K562 (cell line): ENCODE data around the gene C22orf39. TPM values are rescaled to one million over a fixed set of nuclear protein-coding genes. Genes with fewer than 3 reads are reported as not detected.
A peak's percentile ranks its signal among the peaks of the same experiment; 100 is the strongest.

Experiments used
- CTBP1 ChIP-seq: fragments of 450-650 bp; IDR thresholded peaks from 2 replicates; pipeline ENCODE4 v1.6.1; 2016; ENCODE audit warnings: borderline replicate concordance
- FOXP4 ChIP-seq: sonication (generic); formaldehyde crosslinking; IDR thresholded peaks from 2 replicates; pipeline ENCODE4 v1.8.0; 2022; ENCODE audit warnings: mild to moderate bottlenecking, missing genetic modification reagents, borderline replicate concordance
- GABPB1 ChIP-seq: sonication (generic); formaldehyde crosslinking; IDR thresholded peaks from 2 replicates; pipeline ENCODE4 v1.8.0; 2022; ENCODE audit warnings: mild to moderate bottlenecking, missing genetic modification reagents
- HDAC2 ChIP-seq: fragments of 450-650 bp; IDR thresholded peaks from 2 replicates; pipeline ENCODE4 v1.6.1; 2016; ENCODE audit warnings: mild to moderate bottlenecking
- HOMEZ ChIP-seq: fragments of 250-450 bp; sonication (Bioruptor Pico); IDR thresholded peaks from 2 replicates; pipeline ENCODE4 v1.4.0; 2020; ENCODE audit warnings: mild to moderate bottlenecking, moderate library complexity
- JUND ChIP-seq, 2 experiments: IDR thresholded peaks; 2 replicates in 1 of 2; 3 replicates in 1 of 2; pipeline ENCODE4 v1.6.1; 2011; ENCODE audit warnings: borderline replicate concordance in 2 of 2, low read depth in 2 of 2, low read length in 2 of 2, improper control_type of control experiment in 1 of 2, missing biosample characterization in 1 of 2, missing genetic modification characterization in 1 of 2, missing genetic modification reagents in 1 of 2
- MECOM ChIP-seq: fragments of 250-450 bp; sonication (Bioruptor Pico); IDR thresholded peaks from 2 replicates; pipeline ENCODE4 v1.8.0; 2022; ENCODE audit warnings: inconsistent platforms
- MTA2 ChIP-seq: fragments of 450-650 bp; IDR thresholded peaks from 2 replicates; pipeline ENCODE4 v1.6.1; 2016; ENCODE audit warnings: low read depth
- MTF1 ChIP-seq: fragments of 250-450 bp; sonication (Bioruptor Pico); IDR thresholded peaks from 2 replicates; pipeline ENCODE4 v1.9.0; 2021; ENCODE audit warnings: moderate library complexity, mild to moderate bottlenecking, inconsistent platforms, borderline replicate concordance
- MYC ChIP-seq, 2 experiments: fragments of 250-450 bp in 1 of 2; sonication (Bioruptor Pico) in 1 of 2; IDR thresholded peaks; 2 replicates each; pipeline versions ENCODE4 v1.5.1 to v1.6.1; 2012 to 2021; ENCODE audit warnings: low read depth in 2 of 2, borderline replicate concordance in 1 of 2, improper control_type of control experiment in 1 of 2, low read length in 1 of 2, mild to moderate bottlenecking in 1 of 2, moderate library complexity in 1 of 2
- NRF1 ChIP-seq, 2 experiments: fragments of 450-650 bp; IDR thresholded peaks in 1 of 2; conservative IDR thresholded peaks in 1 of 2; 2 replicates each; pipeline ENCODE4 v1.6.1; 2014; ENCODE audit warnings: mild to moderate bottlenecking in 2 of 2
- POLR2AphosphoS2 ChIP-seq: IDR thresholded peaks from 2 replicates; pipeline ENCODE4 v1.6.1; 2012; ENCODE audit warnings: low read length, improper control_type of control experiment
- PRPF4 ChIP-seq: fragments of 200-400 bp; formaldehyde crosslinking; IDR thresholded peaks from one replicate; pipeline ENCODE4 v1.6.1; 2017; ENCODE audit warnings: low read length, low read depth, mild to moderate bottlenecking; ENCODE audit not compliant: insufficient read depth, poor library complexity, severe bottlenecking
- PTTG1 ChIP-seq: fragments of 450-650 bp; IDR thresholded peaks from 2 replicates; pipeline ENCODE4 v1.6.1; 2016; ENCODE audit warnings: low read depth, mild to moderate bottlenecking, missing genetic modification characterization, missing compliant biosample characterization
- RBM25 ChIP-seq: fragments of 200-400 bp; formaldehyde crosslinking; IDR thresholded peaks from 2 replicates; pipeline ENCODE4 v1.6.1; 2018; ENCODE audit warnings: low read length, low read depth, moderate library complexity; ENCODE audit not compliant: severe bottlenecking
- TAF9B ChIP-seq: fragments of 450-650 bp; IDR thresholded peaks from 2 replicates; pipeline ENCODE4 v1.6.1; 2018; ENCODE audit warnings: mild to moderate bottlenecking; ENCODE audit not compliant: partially characterized antibody
- THAP7 ChIP-seq: fragments of 250-450 bp; sonication (Bioruptor Pico); IDR thresholded peaks from 2 replicates; pipeline ENCODE4 v1.5.0; 2021
- ZBTB5 ChIP-seq: fragments of 450-650 bp; IDR thresholded peaks from 2 replicates; pipeline ENCODE4 v1.6.1; 2017; ENCODE audit warnings: antibody characterized with exemption
- ZNF146 ChIP-seq: IDR thresholded peaks from one replicate; pipeline ENCODE4 v1.6.1; 2018; ENCODE audit warnings: missing compliant biosample characterization; ENCODE audit not compliant: unreplicated experiment
- ZNF3 ChIP-seq: fragments of 250-450 bp; sonication (Bioruptor Pico); IDR thresholded peaks from 2 replicates; pipeline ENCODE4 v1.5.0; 2021; ENCODE audit warnings: mild to moderate bottlenecking, moderate library complexity
- polyA plus RNA-seq, 8 experiments: library from polyadenylated mRNA; depleted of rRNA in 4 of 8; stranded (reverse) in 5 of 8; unstranded in 3 of 8; fragments of >200 nt; fragmentation: Nextera tagmentation in 2 of 8; fragmentation: Illumina TruSeq in 1 of 8; extraction: Ambion mirVana in 2 of 8; extraction: Trizol in 1 of 8; gene quantifications; 2 replicates each; pipeline versions ENCODE4 v1.2.1 to v1.2.3, GENCODE V29; 2011 to 2014; ENCODE audit warnings: inconsistent platforms in 1 of 8, missing spikeins in 1 of 8
- total RNA-seq, 7 experiments: library from RNA; depleted of rRNA in 6 of 7; stranded (reverse); fragments of >200 nt in 6 of 7; fragmentation: Illumina TruSeq in 2 of 7; extraction: Trizol in 2 of 7; gene quantifications; 2 replicates each; pipeline versions ENCODE4 v1.2.1 to v1.2.3, GENCODE V29; 2011 to 2021; ENCODE audit warnings: low replicate concordance in 1 of 7

C22orf39 gene
- total and polyA plus RNA-seq, 9 of the 15 experiments (the other 6 are each of a cell fraction or from before 2014, with no cell fraction given), result 20.4 to 139 (median 66.8) TPM

GRCh38 chr22:19447330-19448075 lies at the start of gene C22orf39 (continued):
- TF ChIP-seq HOMEZ (CRISPR knock-in tag), result peak; percentile 41; the same call in 1 of the 2 replicates
- peak; percentile 76 to 81 for TF ChIP-seq NRF1 (conservative IDR thresholded peaks at IDR 0.05 in 1 of 2, IDR thresholded peaks at IDR 0.05 in 1 of 2)
- peak; percentile 94 for TF ChIP-seq THAP7 (CRISPR knock-in tag)
- no peak for TF ChIP-seq ZBTB5
- peak; percentile 97; the same call in 1 of the 2 replicates for TF ChIP-seq HDAC2
- peak; percentile 84 for TF ChIP-seq MYC (IDR thresholded peaks at IDR 0.05; ENCODE audit: low read depth, low read length)
- no peak; the same call in 1 of the 2 replicates for TF ChIP-seq MYC (CRISPR knock-in tag; IDR thresholded peaks at IDR 0.05; ENCODE audit: borderline replicate concordance, low read depth)
- TF ChIP-seq ZNF146, result no peak
- TF ChIP-seq PTTG1, result no peak
- TF ChIP-seq GABPB1 (CRISPR knock-in tag), result no peak
- TF ChIP-seq MTF1 (CRISPR knock-in tag), result no peak
- no peak for TF ChIP-seq FOXP4 (CRISPR knock-in tag)
- TF ChIP-seq RBM25, result peak; percentile 100
- TF ChIP-seq CTBP1, result peak; percentile 98
- no peak for TF ChIP-seq ZNF3 (CRISPR knock-in tag)
- TF ChIP-seq PRPF4, result no peak
- no peak for TF ChIP-seq TAF9B
- TF ChIP-seq POLR2AphosphoS2, result no peak; the same call in 1 of the 2 replicates
- TF ChIP-seq MTA2, result no peak
- TF ChIP-seq JUND (IDR thresholded peaks at IDR 0.05; ENCODE audit: borderline replicate concordance, low read depth, low read length), result peak; percentile 64
- 0 out of 3 replicates have a peak, but pooled peaks have one; percentile 0 for TF ChIP-seq JUND (tag; IDR thresholded peaks at IDR 0.05; ENCODE audit: borderline replicate concordance, low read depth, low read length)
- TF ChIP-seq MECOM, result no peak
